HepG2 (cell line): ENCODE measurements around the gene MADD. TPM values are rescaled to one million over a fixed set of nuclear protein-coding genes. Genes with fewer than 3 reads are reported as not detected.

Source experiments
- ADNP ChIP-seq: sonication (generic); formaldehyde crosslinking; IDR thresholded peaks from 2 replicates; pipeline ENCODE4 v1.4.0; 2020; ENCODE audit warnings: missing genetic modification reagents
- AKAP8 ChIP-seq: sonication (generic); formaldehyde crosslinking; IDR thresholded peaks from 2 replicates; pipeline ENCODE4 v1.5.1; 2020; ENCODE audit warnings: mild to moderate bottlenecking, missing genetic modification reagents
- CHD2 ChIP-seq: IDR thresholded peaks from 2 replicates; pipeline ENCODE4 v1.6.1; 2011; ENCODE audit warnings: low read depth, low read length, improper control_type of control experiment
- DMAP1 ChIP-seq: IDR thresholded peaks from 2 replicates; pipeline ENCODE4 v1.6.1; 2016
- FLYWCH1 ChIP-seq: sonication (generic); formaldehyde crosslinking; IDR thresholded peaks from 2 replicates; pipeline ENCODE4 v1.8.1; 2023; ENCODE audit warnings: mild to moderate bottlenecking, missing genetic modification reagents
- HNF1B ChIP-seq: sonication (generic); formaldehyde crosslinking; IDR thresholded peaks from 2 replicates; pipeline ENCODE4 v1.5.1; 2020; ENCODE audit warnings: mild to moderate bottlenecking, moderate library complexity, missing genetic modification reagents
- HNF4A ChIP-seq: sonication (generic); formaldehyde crosslinking; IDR thresholded peaks from 2 replicates; pipeline ENCODE4 v1.4.0; 2020; ENCODE audit warnings: missing genetic modification reagents
- HOXA5 ChIP-seq: sonication (generic); formaldehyde crosslinking; IDR thresholded peaks from 2 replicates; pipeline ENCODE4 v1.4.0; 2020; ENCODE audit warnings: missing genetic modification reagents
- MIER2 ChIP-seq: IDR thresholded peaks from 2 replicates; pipeline ENCODE4 v1.6.1; 2016; ENCODE audit warnings: missing biosample characterization, missing genetic modification reagents
- PBX3 ChIP-seq: sonication (generic); formaldehyde crosslinking; IDR thresholded peaks from 2 replicates; pipeline ENCODE4 v1.8.1; 2023; ENCODE audit warnings: missing genetic modification reagents, inconsistent platforms, borderline replicate concordance
- PCBP1 ChIP-seq: fragments of 200-400 bp; formaldehyde crosslinking; IDR thresholded peaks from 2 replicates; pipeline ENCODE4 v1.6.1; 2017; ENCODE audit warnings: mild to moderate bottlenecking, low read depth, low read length, borderline replicate concordance
- POLR2AphosphoS2 ChIP-seq: IDR thresholded peaks from 2 replicates; pipeline ENCODE4 v1.6.1; 2011; ENCODE audit warnings: low read depth, low read length, improper control_type of control experiment
- RFX5 ChIP-seq: IDR thresholded peaks from 2 replicates; pipeline ENCODE4 v1.6.1; 2011; ENCODE audit warnings: low read depth, low read length, improper control_type of control experiment
- RNF219 ChIP-seq: sonication (generic); formaldehyde crosslinking; IDR thresholded peaks from 2 replicates; pipeline ENCODE4 v1.5.0; 2020; ENCODE audit warnings: mild to moderate bottlenecking, missing genetic modification reagents
- TCF12 ChIP-seq, 2 experiments: fragments of 450-650 bp in 1 of 2; sonication (generic) in 1 of 2; formaldehyde crosslinking in 1 of 2; IDR thresholded peaks; 2 replicates each; pipeline versions ENCODE4 v1.6.1 to v1.8.0; 2017 to 2022; ENCODE audit warnings: antibody characterized with exemption in 1 of 2, mild to moderate bottlenecking in 1 of 2, missing genetic modification reagents in 1 of 2, moderate library complexity in 1 of 2
- TGIF2 ChIP-seq: IDR thresholded peaks from 2 replicates; pipeline ENCODE4 v1.6.1; 2016; ENCODE audit warnings: control low read depth, missing compliant biosample characterization
- TRAFD1 ChIP-seq: sonication (generic); formaldehyde crosslinking; IDR thresholded peaks from 2 replicates; pipeline ENCODE4 v1.5.1; 2020; ENCODE audit warnings: missing genetic modification reagents, mild to moderate bottlenecking, borderline replicate concordance
- WIZ ChIP-seq: sonication (generic); formaldehyde crosslinking; IDR thresholded peaks from 2 replicates; pipeline ENCODE4 v1.5.1; 2020; ENCODE audit warnings: mild to moderate bottlenecking, missing genetic modification reagents
- ZBTB42 ChIP-seq: sonication (generic); formaldehyde crosslinking; IDR thresholded peaks from 2 replicates; pipeline ENCODE4 v1.5.0; 2020; ENCODE audit warnings: mild to moderate bottlenecking, missing genetic modification reagents
- ZC3H4 ChIP-seq: sonication (generic); formaldehyde crosslinking; IDR thresholded peaks from 2 replicates; pipeline ENCODE4 v1.4.0; 2020; ENCODE audit warnings: missing genetic modification reagents, borderline replicate concordance
- ZNF235 ChIP-seq: sonication (generic); formaldehyde crosslinking; IDR thresholded peaks from 2 replicates; pipeline ENCODE4 v1.8.1; 2023; ENCODE audit warnings: mild to moderate bottlenecking, missing genetic modification reagents, borderline replicate concordance
- ZNF251 ChIP-seq: sonication (generic); formaldehyde crosslinking; IDR thresholded peaks from 2 replicates; pipeline ENCODE4 v1.9.0; 2021; ENCODE audit warnings: mild to moderate bottlenecking, missing genetic modification reagents
- ZNF496 ChIP-seq: sonication (generic); formaldehyde crosslinking; IDR thresholded peaks from 2 replicates; pipeline ENCODE4 v1.8.1; 2023; ENCODE audit warnings: mild to moderate bottlenecking, moderate library complexity, missing genetic modification reagents; ENCODE audit not compliant: insufficient replicate concordance
- ZSCAN29 ChIP-seq: sonication (generic); formaldehyde crosslinking; conservative IDR thresholded peaks from 2 replicates; pipeline ENCODE4 v1.4.0; 2020; ENCODE audit warnings: mild to moderate bottlenecking, missing genetic modification reagents
- polyA plus RNA-seq, 8 experiments: library from polyadenylated mRNA; depleted of rRNA in 3 of 8; stranded (reverse) in 7 of 8; unstranded in 1 of 8; fragments of >200 nt; fragmentation: Illumina TruSeq in 4 of 8; extraction: Trizol in 4 of 8; gene quantifications; 2 replicates each; pipeline versions ENCODE4 v1.2.1 to v1.2.3, GENCODE V29; 2011 to 2016; ENCODE audit warnings: low read depth in 4 of 8, missing spikeins in 1 of 8, mixed read lengths in 1 of 8; ENCODE audit not compliant: insufficient read depth in 1 of 8
- total RNA-seq, 5 experiments: library from RNA; depleted of rRNA; stranded (reverse); fragments of >200 nt; fragmentation: Illumina TruSeq; extraction: Trizol; gene quantifications; 2 replicates each; pipeline ENCODE4 v1.2.3, GENCODE V29; 2016; ENCODE audit warnings: low read depth in 1 of 5

The MADD gene
- total and polyA plus RNA-seq, 2 of the 13 experiments (the other 11 are each of a cell fraction or from before 2014, with no cell fraction given): 18.0 to 29.2 TPM

GRCh38 chr11:47257517-47258316 lies 12.2 kb upstream of the MADD start, which contains the start of gene NR1H3 (continued):
- TF ChIP-seq ZSCAN29 (CRISPR knock-in tag): peak; percentile 76; the same call in 1 of the 2 replicates
- no peak for TF ChIP-seq RFX5
- TF ChIP-seq PBX3: no peak
- peak; percentile 84 for TF ChIP-seq HNF4A (CRISPR knock-in tag)
- no peak for TF ChIP-seq FLYWCH1 (CRISPR knock-in tag)
- no peak for TF ChIP-seq ZNF251 (CRISPR knock-in tag)
- no peak; the same call in 1 of the 2 replicates for TF ChIP-seq ZBTB42 (CRISPR knock-in tag)
- TF ChIP-seq TRAFD1: no peak
- peak; percentile 68; the same call in 1 of the 2 replicates for TF ChIP-seq DMAP1 (CRISPR knock-in tag)
- no peak for TF ChIP-seq PCBP1
- TF ChIP-seq MIER2 (CRISPR knock-in tag): no peak
- no peak for TF ChIP-seq HNF1B (CRISPR knock-in tag)
- TF ChIP-seq CHD2: no peak
- no peak for TF ChIP-seq WIZ (CRISPR knock-in tag)
- TF ChIP-seq ADNP (CRISPR knock-in tag): no peak
- no peak for TF ChIP-seq ZC3H4 (CRISPR knock-in tag)
- TF ChIP-seq ZNF235 (CRISPR knock-in tag): no peak
- TF ChIP-seq TCF12 (IDR thresholded peaks at IDR 0.05): no peak
- no peak for TF ChIP-seq TCF12 (CRISPR knock-in tag; IDR thresholded peaks at IDR 0.05)
- no peak for TF ChIP-seq RNF219 (CRISPR knock-in tag)
- no peak for TF ChIP-seq AKAP8 (CRISPR knock-in tag)
- peak; percentile 86 for TF ChIP-seq TGIF2
- no peak for TF ChIP-seq HOXA5 (CRISPR knock-in tag)
- no peak for TF ChIP-seq ZNF496
- TF ChIP-seq POLR2AphosphoS2: no peak
